ENCODE results near the gene ATF6. TPM values are rescaled to one million over a fixed set of nuclear protein-coding genes. Genes with fewer than 3 reads are reported as not detected.

Gene ATF6
- total and polyA plus RNA-seq, 2 donors from 2014 or later: 11.5 to 35.6 TPM

GRCh38 chr1:161719325-161719611 is 46.9 kb upstream of the ATF6 start:
- no peak overlapping the region for H3K27ac ChIP-seq (ENCODE audit: low read depth in 2 of 2, low read length in 2 of 2)
- TF ChIP-seq CTCF (IDR thresholded peaks at IDR 0.05; ENCODE audit: borderline replicate concordance, extremely low read depth, insufficient read depth): no peak
- no peak overlapping the region for H3K4me3 ChIP-seq (ENCODE audit: low read length in 3 of 3)
- no peaks in the 10 kb centered on the region for H3K4me1 ChIP-seq (ENCODE audit: control insufficient read depth in 2 of 3, insufficient read depth in 2 of 3, low read depth in 1 of 3, low read length in 3 of 3)
- intact Hi-C loops (cut with DNase I): no loop called here
- H3K27me3 ChIP-seq (ENCODE audit: control insufficient read depth, insufficient read depth, low read length): no peaks in the 10 kb centered on the region
- DNase-seq (no peak), FAIRE-seq (no peak)
- H3K9ac ChIP-seq (ENCODE audit: low read length in 3 of 3): no peak overlapping the region
- no peaks in the 10 kb centered on the region for H3K36me3 ChIP-seq (ENCODE audit: control insufficient read depth in 2 of 3, insufficient read depth in 3 of 3, low read length in 3 of 3)
- H3K9me3 ChIP-seq (ENCODE audit: control insufficient read depth in 2 of 3, insufficient read depth in 1 of 3, low read length in 3 of 3): no peaks in the 10 kb centered on the region

GRCh38 chr1:161720422-161720821 is 45.7 kb upstream of the ATF6 start:
- Histone ChIP-seq H3K36me3 (ENCODE audit: control insufficient read depth in 2 of 3, insufficient read depth in 3 of 3, low read length in 3 of 3) (no peaks in the 10 kb centered on the region), H3K4me3 (ENCODE audit: low read length in 3 of 3) (no peak overlapping the region), H3K27me3 (ENCODE audit: control insufficient read depth, insufficient read depth, low read length) (no peaks in the 10 kb centered on the region), H3K9me3 (ENCODE audit: control insufficient read depth in 2 of 3, insufficient read depth in 1 of 3, low read length in 3 of 3) (no peaks in the 10 kb centered on the region), H3K27ac (ENCODE audit: low read depth in 2 of 2, low read length in 2 of 2) (no peak overlapping the region), H3K4me1 (ENCODE audit: control insufficient read depth in 2 of 3, insufficient read depth in 2 of 3, low read depth in 1 of 3, low read length in 3 of 3) (peaks cover 0 to under 1% (median 0%) of the 10 kb centered on the region in 3 donors), H3K9ac (ENCODE audit: low read length in 3 of 3) (no peak overlapping the region)
- intact Hi-C loops (cut with DNase I): no loop called here
- DNase-seq (no peak), FAIRE-seq (no peak)
- TF ChIP-seq CTCF (IDR thresholded peaks at IDR 0.05; ENCODE audit: borderline replicate concordance, extremely low read depth, insufficient read depth): no peak

- no peak within 1 kb of the TSS for H3K4me3 ChIP-seq (ENCODE audit: low read length in 3 of 3)
Measured at GRCh38 chr1:161720956-161721737, 45.0 kb upstream of the ATF6 start, which contains the start of gene FCRLB. TSS of gene FCRLB (plus strand) at chr1:161721544. CDS start at chr1:161722673, 1,129 bp downstream.

More at GRCh38 chr1:161720956-161721737, 45.0 kb upstream of the ATF6 start, which contains the start of gene FCRLB:
- Histone ChIP-seq H3K27ac (ENCODE audit: low read depth in 2 of 2, low read length in 2 of 2) (no peak within 1 kb of the TSS), H3K9ac (ENCODE audit: low read length in 3 of 3) (no peak within 1 kb of the TSS), H3K36me3 (ENCODE audit: control insufficient read depth in 2 of 3, insufficient read depth in 3 of 3, low read length in 3 of 3) (no peaks in the 10 kb centered on the region), H3K4me1 (ENCODE audit: control insufficient read depth in 2 of 3, insufficient read depth in 2 of 3, low read depth in 1 of 3, low read length in 3 of 3) (peaks cover 0 to 5% (median 0%) of the 10 kb centered on the region in 3 donors), H3K27me3 (ENCODE audit: control insufficient read depth, insufficient read depth, low read length) (no peaks in the 10 kb centered on the region), H3K9me3 (ENCODE audit: control insufficient read depth in 2 of 3, insufficient read depth in 1 of 3, low read length in 3 of 3) (no peaks in the 10 kb centered on the region)
- FAIRE-seq: no peak
- intact Hi-C loops (cut with DNase I): no loop called here
- no peak for TF ChIP-seq CTCF (IDR thresholded peaks at IDR 0.05; ENCODE audit: borderline replicate concordance, extremely low read depth, insufficient read depth)
- DNase-seq: no peak
